Activated T-helper 1 cell treated with Interleukin-2 at 50 U/mL for 16 hours (primary cell): ENCODE measurements around the gene RACGAP1.

Experiments used
- DNase-seq: peaks from one replicate; pipeline ENCODE4 v3.0.0-alpha.2; 2020; ENCODE audit warnings: low read depth

RACGAP1 gene

GRCh38 chr12:49985981-49986380 lies 39.3 kb downstream of the RACGAP1 start:
- DNase-seq: no peak

DNA sequence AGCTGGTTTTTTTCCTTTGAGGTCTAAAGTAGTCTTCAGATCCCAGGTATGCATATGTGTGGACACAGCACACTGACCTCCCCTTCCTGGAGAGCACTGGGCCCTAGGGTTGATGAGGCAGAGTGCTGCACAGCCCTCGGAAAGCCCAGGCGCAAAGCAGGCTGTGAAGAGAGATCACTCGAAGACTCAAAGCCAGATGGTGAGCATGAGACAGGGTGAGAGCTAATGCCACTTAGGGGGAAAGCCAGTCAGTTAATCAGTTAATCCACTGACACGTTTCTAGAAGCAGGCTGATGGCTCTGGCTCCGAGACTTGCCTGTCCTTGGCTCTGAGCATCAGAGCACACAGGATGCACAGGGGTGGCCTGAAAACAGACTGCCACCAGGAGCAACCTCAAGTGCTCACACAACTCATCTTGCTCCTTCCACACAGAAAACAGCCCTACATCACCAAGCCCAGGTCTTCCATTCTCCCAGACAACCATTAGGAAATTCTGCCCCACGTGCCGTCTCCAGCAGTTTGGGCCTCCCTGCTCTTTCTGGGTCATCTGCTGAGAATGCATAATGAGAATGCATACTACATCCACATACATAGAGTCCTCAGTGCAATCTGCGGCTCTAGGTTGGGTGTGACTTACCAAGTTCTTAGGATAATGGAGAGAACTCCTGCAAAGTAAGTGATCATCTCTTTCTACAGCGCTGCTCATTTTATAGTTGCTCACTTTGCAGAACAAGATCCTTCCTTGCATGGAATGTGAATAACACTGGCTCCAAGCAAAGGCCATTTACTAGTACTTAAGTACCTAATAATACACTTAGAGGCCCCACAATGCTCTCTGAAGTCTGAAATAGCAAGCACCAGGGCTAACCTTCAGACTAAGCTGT lies 40.6 kb downstream of the RACGAP1 start:
- DNase-seq: no peak

- no peak for DNase-seq
These were observed 41.4 kb downstream of the RACGAP1 start for GRCh38 chr12:49983892-49984291.

GRCh38 chr12:49982246-49983087 lies 42.8 kb downstream of the RACGAP1 start:
- no peak for DNase-seq

DNA sequence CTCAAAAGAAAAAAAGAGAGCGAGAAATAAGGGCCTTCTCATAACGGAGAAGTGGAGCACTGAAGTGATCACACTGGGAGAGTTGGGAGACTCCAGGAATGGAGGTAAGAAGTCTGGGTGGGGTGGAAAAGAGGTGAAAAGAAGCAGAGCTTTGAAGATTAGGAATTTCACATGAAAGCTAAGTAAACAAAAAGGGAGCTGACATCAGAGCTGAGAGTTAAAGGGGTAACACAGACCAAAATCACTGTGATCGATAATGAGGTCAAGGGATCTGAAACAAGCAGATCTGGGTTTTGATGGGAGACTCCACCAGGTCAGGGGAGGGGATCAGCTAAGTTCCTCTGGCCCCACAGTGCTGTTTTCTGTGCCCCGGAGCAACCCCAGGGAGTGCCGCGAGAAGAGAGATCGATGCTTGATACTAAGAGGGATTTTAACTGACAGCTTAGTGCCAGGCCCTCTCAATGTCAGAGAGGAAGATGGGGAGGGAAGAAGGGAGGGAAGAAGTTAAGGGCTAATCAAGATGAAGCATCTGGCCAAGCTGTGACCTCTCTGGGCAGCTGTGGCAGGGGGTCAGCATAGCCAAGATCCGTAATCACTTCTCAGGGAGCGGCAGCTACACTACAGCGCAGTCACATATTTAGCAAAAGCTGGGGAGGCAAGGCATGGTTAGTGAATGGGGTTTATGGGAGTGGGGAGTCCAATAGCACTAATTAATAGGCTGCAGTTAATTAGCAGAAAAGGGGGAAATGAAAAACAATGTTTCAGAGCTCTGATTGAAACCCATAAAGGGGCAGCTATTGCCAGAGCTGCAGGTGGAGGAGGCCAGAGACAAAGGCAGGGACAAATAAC lies 44.6 kb downstream of the RACGAP1 start:
- no peak for DNase-seq

DNA sequence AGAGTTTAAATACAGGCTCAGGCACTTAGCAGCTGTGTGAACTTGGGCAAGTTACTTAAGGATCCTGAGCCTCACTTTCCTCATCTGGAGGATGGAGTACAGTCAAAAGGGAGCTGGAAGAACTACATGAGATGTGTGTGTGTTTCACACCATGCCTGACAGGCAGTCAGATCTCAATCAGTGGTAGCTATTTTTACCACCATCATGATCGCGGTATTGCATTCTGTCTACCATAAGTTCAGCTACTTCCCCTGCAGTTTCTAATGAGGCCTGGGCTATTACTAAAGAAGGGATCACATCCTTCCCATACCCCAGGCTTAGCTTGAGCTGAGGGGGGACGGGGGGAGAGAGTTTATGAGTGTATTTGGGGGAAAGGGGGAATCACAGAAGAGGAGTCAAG lies 45.5 kb downstream of the RACGAP1 start:
- DNase-seq: no peak

DNA sequence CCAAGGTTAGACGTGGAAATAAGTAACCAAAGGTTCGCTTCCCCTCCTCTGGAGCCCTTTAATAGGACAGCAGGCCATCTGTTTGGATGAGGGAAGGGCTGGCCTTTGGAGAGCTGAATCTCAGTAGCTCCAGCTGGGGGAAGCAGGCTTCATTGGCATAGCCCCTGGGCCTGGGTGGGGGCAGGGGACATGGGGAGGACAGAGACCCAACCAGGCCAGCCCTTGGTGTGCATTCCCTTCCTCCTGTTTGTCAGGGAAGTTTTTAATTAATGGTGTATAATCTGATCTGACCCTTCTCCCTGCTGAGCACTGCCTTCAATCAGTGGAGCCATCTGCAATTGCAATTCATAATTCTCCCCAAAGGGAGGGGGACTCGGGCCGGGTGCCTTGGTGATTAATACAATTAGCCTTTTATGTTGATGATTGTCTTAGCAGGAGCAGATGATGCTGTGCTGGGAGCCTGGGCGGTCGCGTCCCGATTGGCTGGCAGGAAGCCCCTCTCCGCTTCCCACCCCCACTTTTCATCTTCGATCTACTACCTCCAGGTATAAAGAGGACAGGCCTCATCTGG lies 46.2 kb downstream of the RACGAP1 start:
- DNase-seq: no peak

- DNase-seq: no peak
These were observed 47.2 kb downstream of the RACGAP1 start for GRCh38 chr12:49978125-49978524.

GRCh38 chr12:49976557-49976956 lies 48.7 kb downstream of the RACGAP1 start:
- no peak for DNase-seq

DNA sequence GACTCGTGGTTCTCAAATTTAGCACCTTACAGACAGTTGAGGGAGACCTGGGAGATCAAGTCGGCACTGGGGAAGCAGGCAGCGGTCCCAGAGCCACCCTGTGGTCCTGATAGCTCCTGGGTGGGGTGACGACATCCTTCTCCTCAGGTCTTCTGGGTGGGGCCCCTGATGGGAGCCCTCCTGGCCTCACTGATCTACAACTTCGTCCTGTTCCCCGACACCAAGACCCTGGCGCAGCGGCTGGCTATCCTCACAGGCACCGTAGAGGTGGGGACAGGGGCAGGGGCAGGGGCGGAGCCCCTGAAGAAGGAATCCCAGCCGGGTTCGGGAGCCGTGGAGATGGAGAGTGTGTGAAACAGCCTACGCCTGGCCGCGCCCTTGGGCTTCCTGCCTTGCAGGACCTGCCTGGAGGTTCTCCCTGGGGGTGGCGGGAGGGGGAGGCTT lies 50.0 kb downstream of the RACGAP1 start:
- DNase-seq: no peak

DNA sequence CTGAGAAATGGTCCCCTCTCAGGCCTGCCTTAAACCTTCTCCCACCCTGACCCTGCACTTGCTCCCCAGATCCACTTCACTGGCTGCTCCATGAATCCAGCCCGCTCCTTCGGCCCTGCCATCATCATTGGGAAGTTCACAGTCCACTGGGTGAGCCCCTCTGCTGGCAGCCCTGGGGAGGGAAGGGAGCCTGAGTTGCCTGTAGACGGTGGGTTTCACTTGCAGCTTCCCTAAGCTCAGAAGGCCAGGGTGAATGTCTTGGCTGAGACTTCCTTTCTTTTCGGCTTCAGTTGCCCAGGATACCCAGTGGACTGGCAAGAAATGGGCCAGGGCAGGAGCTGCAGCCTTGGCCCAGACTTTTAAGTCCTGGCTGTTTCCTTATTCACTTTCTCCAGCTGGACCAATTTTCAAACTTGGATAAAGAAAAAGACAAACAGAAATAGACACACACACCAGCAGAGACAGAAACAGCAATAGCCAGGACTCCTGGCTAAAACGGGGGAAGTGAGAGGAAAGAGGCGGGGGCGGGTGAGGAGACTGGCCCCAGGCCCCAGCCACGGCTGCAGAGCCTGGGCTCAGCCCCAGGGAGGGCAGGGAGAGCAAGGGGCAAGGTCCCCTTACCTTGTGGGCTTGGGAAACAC lies 50.5 kb downstream of the RACGAP1 start:
- DNase-seq: no peak

DNA sequence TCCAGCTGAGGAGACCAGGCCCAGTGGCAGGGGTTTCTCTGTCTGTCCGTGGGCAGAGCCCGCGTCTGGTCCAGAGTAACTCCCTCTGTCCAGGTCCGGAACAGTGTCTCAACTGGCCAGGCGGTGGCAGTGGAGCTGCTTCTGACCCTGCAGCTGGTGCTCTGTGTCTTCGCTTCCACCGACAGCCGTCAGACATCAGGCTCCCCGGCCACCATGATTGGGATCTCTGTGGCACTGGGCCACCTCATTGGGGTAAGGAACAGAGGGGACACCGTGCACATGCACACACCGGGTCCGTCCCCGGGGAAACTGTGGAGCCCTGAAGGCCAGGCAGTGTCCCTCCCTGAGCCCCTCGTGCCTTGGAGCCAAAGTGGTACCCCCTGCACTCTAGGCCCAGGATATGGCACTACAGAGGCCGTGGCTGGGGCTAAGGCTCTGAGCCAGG lies 51.0 kb downstream of the RACGAP1 start:
- DNase-seq: no peak

DNA sequence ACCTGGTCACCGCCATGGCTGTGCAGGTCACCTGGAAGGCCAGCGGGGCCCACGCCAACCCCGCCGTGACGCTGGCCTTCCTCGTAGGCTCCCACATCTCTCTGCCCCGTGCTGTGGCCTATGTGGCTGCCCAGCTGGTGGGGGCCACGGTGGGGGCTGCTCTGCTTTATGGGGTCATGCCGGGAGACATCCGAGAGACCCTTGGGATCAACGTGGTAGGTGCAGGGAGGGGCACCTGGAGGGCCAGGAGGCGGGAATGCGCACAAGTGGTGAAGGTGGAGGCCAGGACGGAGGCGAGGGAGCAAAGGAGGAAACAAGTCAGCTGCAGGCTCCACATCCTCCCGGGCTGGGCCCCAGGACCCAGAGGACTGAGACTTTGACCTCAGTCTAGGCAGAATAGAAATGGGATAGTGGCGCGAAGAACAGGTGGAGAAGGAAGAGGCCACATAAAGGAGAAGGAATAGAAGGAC lies 51.9 kb downstream of the RACGAP1 start:
- DNase-seq: no peak

DNA sequence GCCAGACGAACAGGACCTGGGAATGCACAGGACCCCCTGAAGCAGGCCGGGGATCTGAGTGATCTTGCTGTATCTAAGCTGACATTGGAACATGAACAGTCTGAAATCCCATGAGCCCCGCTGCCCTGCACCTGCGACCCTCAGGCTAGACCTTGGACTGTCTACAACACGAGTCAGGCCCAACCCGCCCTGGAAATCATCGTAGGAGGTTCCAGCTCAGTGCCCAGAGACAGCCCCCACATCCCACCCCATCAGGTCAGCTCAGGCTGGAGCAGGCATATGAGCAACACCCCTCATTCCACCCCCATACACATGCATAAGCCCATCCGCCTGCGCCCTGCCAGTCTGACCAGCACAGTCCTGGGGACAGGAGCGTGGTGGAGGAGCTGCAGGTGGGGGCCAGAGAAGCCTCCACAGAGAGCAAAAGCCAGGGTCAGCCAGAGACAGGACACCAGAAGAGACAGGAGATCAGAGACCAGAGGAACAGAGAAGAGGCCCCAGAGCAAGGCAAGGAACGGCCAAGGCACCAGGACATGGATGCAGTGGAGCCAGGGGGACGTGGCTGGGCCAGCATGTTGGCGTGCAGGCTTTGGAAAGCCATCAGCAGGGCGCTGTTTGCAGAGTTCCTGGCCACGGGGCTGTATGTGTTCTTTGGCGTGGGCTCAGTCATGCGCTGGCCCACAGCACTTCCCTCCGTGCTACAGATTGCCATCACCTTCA lies 52.5 kb downstream of the RACGAP1 start, which contains the start of gene AQP6:
AQP6 (plus strand) TSS at position 307 of the 720 bp plus-strand sequence; CDS start at position 534, 227 bp downstream.
- DNase-seq: no peak

DNA sequence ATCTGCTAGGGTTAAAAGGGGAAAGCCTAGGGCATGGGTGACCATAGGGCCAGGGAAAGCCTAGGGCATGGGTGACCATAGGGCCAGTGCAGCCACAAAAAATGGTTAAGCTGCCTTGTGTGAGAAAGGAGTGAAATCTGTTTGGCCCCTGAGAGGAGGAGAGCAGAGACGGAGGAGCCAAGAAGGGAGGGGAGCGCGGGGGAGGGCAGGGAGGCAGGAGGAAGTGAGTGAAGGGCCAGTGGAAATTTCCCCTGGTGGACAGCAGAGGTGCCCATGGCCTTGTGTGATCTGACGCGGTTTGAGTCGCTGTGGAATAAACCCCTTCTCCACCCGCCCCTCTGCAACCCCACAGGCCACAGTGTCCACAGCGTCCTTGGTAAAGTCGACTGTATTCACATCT lies 53.2 kb downstream of the RACGAP1 start:
- DNase-seq: no peak

DNA sequence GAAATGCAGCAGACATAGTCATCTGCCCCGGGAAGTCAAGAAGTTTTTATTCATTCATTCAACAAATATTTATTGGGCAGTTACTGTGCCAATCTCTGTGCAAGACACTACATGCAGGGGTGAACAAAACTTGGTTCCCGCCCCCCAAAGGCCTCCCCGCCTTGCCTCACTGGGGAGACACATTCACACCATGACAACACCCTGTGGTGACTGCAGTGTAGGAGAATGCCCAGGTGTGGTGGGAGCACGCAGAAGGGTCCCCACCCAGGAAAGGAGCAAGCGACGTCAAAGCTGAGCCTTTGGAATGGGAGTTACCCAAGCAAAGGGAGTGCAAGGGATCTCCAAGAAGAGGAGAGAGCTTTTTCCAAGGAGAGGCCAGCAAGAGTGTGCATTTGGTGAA lies 54.2 kb downstream of the RACGAP1 start:
- DNase-seq: no peak

- DNase-seq: no peak
These were observed 54.6 kb downstream of the RACGAP1 start for GRCh38 chr12:49970658-49971057.

GRCh38 chr12:49969651-49970429 lies 55.5 kb downstream of the RACGAP1 start:
- no peak for DNase-seq

DNA sequence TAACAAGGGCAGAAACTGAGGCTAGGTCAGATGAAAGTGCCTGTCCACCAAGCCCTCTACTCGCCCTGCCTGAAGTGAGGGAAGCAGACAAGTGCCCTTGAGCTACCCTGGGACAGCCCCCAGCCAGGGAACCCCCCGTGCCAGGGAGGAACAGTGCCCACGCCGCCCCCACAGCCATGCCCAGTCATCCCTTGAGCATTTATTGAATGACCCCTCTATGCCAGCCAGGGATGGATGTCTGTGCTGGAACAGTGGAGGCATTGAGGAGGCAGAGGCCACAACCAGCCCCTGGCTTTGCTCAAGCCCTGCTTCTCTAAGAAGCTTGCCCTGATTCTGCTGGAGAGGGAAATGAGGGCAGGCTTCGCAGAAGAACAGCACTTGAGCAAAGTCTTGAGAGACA lies 56.3 kb downstream of the RACGAP1 start:
- no peak for DNase-seq
